DOHH2 (cell line): Measurements from ENCODE around the gene EXOC3L1.
A peak's percentile ranks its signal among the peaks of the same experiment; 100 is the strongest.

ENCODE experiments used
- H3F3A ChIP-seq: fragments of 200-600 bp; sonication (generic), shearing (Covaris generic); 2 replicates; pipeline ENCODE4 v1.6.0; 2016; ENCODE audit warnings: antibody characterized with exemption, mild to moderate bottlenecking; ENCODE audit not compliant: control insufficient read depth, insufficient read depth
- H3K27ac ChIP-seq: fragments of 200-600 bp; sonication (generic); 2 replicates; pipeline ENCODE4 v1.5.1; 2014; ENCODE audit warnings: low read depth, mild to moderate bottlenecking, low read length, moderate library complexity
- H3K27me3 ChIP-seq: fragments of 200-600 bp; sonication (generic); 2 replicates; pipeline ENCODE4 v1.6.1; 2014; ENCODE audit warnings: mild to moderate bottlenecking, low read length, mixed read lengths; ENCODE audit not compliant: control insufficient read depth
- H3K36me3 ChIP-seq: fragments of 200-600 bp; sonication (generic); 2 replicates; pipeline ENCODE4 v1.6.1; 2014; ENCODE audit warnings: mild to moderate bottlenecking, low read length, moderate library complexity, mixed read lengths; ENCODE audit not compliant: control insufficient read depth
- H3K4me1 ChIP-seq: fragments of 200-600 bp; sonication (generic); 2 replicates; pipeline ENCODE4 v1.6.1; 2014; ENCODE audit warnings: mild to moderate bottlenecking, low read length, mixed read lengths; ENCODE audit not compliant: control insufficient read depth
- H3K4me2 ChIP-seq: fragments of 200-600 bp; sonication (generic); 2 replicates; pipeline ENCODE4 v1.6.0; 2014; ENCODE audit warnings: mild to moderate bottlenecking, low read length, moderate library complexity
- H3K4me3 ChIP-seq: fragments of 200-600 bp; sonication (generic); 2 replicates; pipeline ENCODE4 v1.5.1; 2014; ENCODE audit warnings: mild to moderate bottlenecking, low read length, mixed read lengths
- H3K79me2 ChIP-seq: fragments of 200-600 bp; sonication (generic); 2 replicates; pipeline ENCODE4 v1.6.1; 2014; ENCODE audit warnings: mild to moderate bottlenecking, low read length, mixed read lengths; ENCODE audit not compliant: control insufficient read depth
- H3K9me2 ChIP-seq: fragments of 200-600 bp; sonication (generic); replicated peaks from 2 replicates; pipeline ENCODE4 v1.6.1; 2014; ENCODE audit warnings: mild to moderate bottlenecking, low read length, mixed read lengths; ENCODE audit not compliant: control insufficient read depth
- H3K9me3 ChIP-seq: fragments of 200-600 bp; sonication (generic); 2 replicates; pipeline ENCODE4 v1.6.1; 2014; ENCODE audit warnings: antibody characterized with exemption, low read length, mixed read lengths; ENCODE audit not compliant: control insufficient read depth, insufficient read depth
- H4K20me1 ChIP-seq: fragments of 200-600 bp; sonication (generic); 2 replicates; pipeline ENCODE4 v1.6.0; 2014; ENCODE audit warnings: low read depth, mild to moderate bottlenecking, antibody characterized with exemption, low read length, moderate library complexity; ENCODE audit not compliant: control insufficient read depth, insufficient read depth
- CTCF ChIP-seq: fragments of 200-600 bp; sonication (generic); IDR thresholded peaks from one replicate; pipeline ENCODE4 v1.5.1; 2014; ENCODE audit warnings: antibody characterized with exemption, mild to moderate bottlenecking, low read depth, low read length; ENCODE audit not compliant: poor library complexity, severe bottlenecking
- EZH2phosphoT487 ChIP-seq: fragments of 200-600 bp; sonication (generic); IDR thresholded peaks from 2 replicates; pipeline ENCODE4 v1.6.1; 2017; ENCODE audit warnings: borderline replicate concordance, mild to moderate bottlenecking, antibody characterized with exemption, low read length, moderate library complexity, mixed read lengths

EXOC3L1 gene

GRCh38 chr16:67184995-67185650 is 4.8 kb downstream of the EXOC3L1 start:
- H3K27ac ChIP-seq, result no peak overlapping the region
- H3K4me1 ChIP-seq, result peaks cover 29% of the 10 kb centered on the region
- peak overlapping the region; percentile 88; the same call in 1 of the 2 replicates for H3K4me3 ChIP-seq

GRCh38 chr16:67184453-67184994 is 5.4 kb downstream of the EXOC3L1 start:
- H3F3A ChIP-seq, result no peaks in the 10 kb centered on the region
- no peak overlapping the region for H3K27ac ChIP-seq
- H3K4me2 ChIP-seq, result peak overlapping the region; percentile 98
- H3K9me2 ChIP-seq, result no peaks in the 10 kb centered on the region
- no peaks in the 10 kb centered on the region for H3K9me3 ChIP-seq
- H4K20me1 ChIP-seq, result peaks cover 3% of the 10 kb centered on the region; the same call in 1 of the 2 replicates
- 0 out of 2 replicates have a peak, but pooled peaks cover 8% of the 10 kb centered on the region for H3K79me2 ChIP-seq
- peak overlapping the region; percentile 88 for H3K4me3 ChIP-seq
- no peaks in the 10 kb centered on the region for H3K36me3 ChIP-seq
- peaks cover 24% of the 10 kb centered on the region for H3K27me3 ChIP-seq
- TF ChIP-seq CTCF (no peak), EZH2phosphoT487 (no peak)
- peaks cover 29% of the 10 kb centered on the region for H3K4me1 ChIP-seq

More at GRCh38 chr16:67184995-67185650, 4.8 kb downstream of the EXOC3L1 start:
- H3K27me3 ChIP-seq, result peaks cover 24% of the 10 kb centered on the region
- H3K79me2 ChIP-seq, result 0 out of 2 replicates have a peak, but pooled peaks cover 8% of the 10 kb centered on the region
- peak overlapping the region; percentile 98 for H3K4me2 ChIP-seq
- no peaks in the 10 kb centered on the region for H3K9me3 ChIP-seq
- peaks cover 3% of the 10 kb centered on the region; the same call in 1 of the 2 replicates for H4K20me1 ChIP-seq
- H3K9me2 ChIP-seq, result no peaks in the 10 kb centered on the region
- H3F3A ChIP-seq, result no peaks in the 10 kb centered on the region
- no peaks in the 10 kb centered on the region for H3K36me3 ChIP-seq
- peak; percentile 85 for TF ChIP-seq CTCF
- TF ChIP-seq EZH2phosphoT487, result no peak

GRCh38 chr16:67183627-67184452 is 6.1 kb downstream of the EXOC3L1 start, which contains the start of gene MATCAP1:
Gene MATCAP1, minus strand, starts transcription at chr16:67183963. Its CDS starts 3,353 bp downstream, at chr16:67180610.
- H3K9me3 ChIP-seq, result no peaks in the 10 kb centered on the region
- peaks cover 5% of the 10 kb centered on the region; the same call in 1 of the 2 replicates for H4K20me1 ChIP-seq
- no peaks in the 10 kb centered on the region for H3K36me3 ChIP-seq
- no peaks in the 10 kb centered on the region for H3K9me2 ChIP-seq
- peak within 1 kb of the TSS; percentile 98 for H3K4me2 ChIP-seq
- H3K4me3 ChIP-seq, result peak within 1 kb of the TSS; percentile 88
- peaks cover 30% of the 10 kb centered on the region for H3K4me1 ChIP-seq
- H3K27me3 ChIP-seq, result peaks cover 24% of the 10 kb centered on the region
- peak within 1 kb of the TSS; percentile 55 for H3K27ac ChIP-seq
- no peak for TF ChIP-seq EZH2phosphoT487
- peak; percentile 10 for TF ChIP-seq CTCF
- H3K79me2 ChIP-seq, result 0 out of 2 replicates have a peak, but pooled peaks cover 8% of the 10 kb centered on the region
- H3F3A ChIP-seq, result no peaks in the 10 kb centered on the region
